Transverse colon (tissue), 4 donors: Measurements from ENCODE around the gene IGSF9. TPM values are rescaled to one million over a fixed set of nuclear protein-coding genes. Genes with fewer than 3 reads are reported as not detected.

ENCODE experiments used
- DNase-seq: peaks from one replicate; pipeline ENCODE4 v3.0.0-alpha.2; 2019
- H3K27ac ChIP-seq, 4 donors: fragments of 200-600 bp; sonication (generic); 2 replicates each; pipeline ENCODE4 v1.5.1; 2016 to 2018; ENCODE audit warnings: inconsistent platforms in 4 of 4
- H3K27me3 ChIP-seq: fragments of 200-600 bp; sonication (generic); 2 replicates; pipeline ENCODE4 v1.5.1; 2017; ENCODE audit warnings: inconsistent platforms
- H3K36me3 ChIP-seq, 4 donors: fragments of 200-600 bp; sonication (generic); 2 replicates each; pipeline ENCODE4 v1.5.1; 2017 to 2019; ENCODE audit warnings: inconsistent platforms in 4 of 4
- H3K4me1 ChIP-seq, 4 donors: fragments of 200-600 bp; sonication (generic); 2 replicates each; pipeline ENCODE4 v1.5.1; 2017 to 2020; ENCODE audit warnings: inconsistent platforms in 4 of 4
- H3K4me3 ChIP-seq, 4 donors: fragments of 200-600 bp; sonication (generic); 1 replicate in 1 of 4; 2 replicates in 3 of 4; pipeline versions ENCODE4 v1.5.1 to v1.6.1; 2017 to 2019; ENCODE audit warnings: inconsistent platforms in 4 of 4
- H3K9me3 ChIP-seq, 2 donors: fragments of 200-600 bp; sonication (generic); 2 replicates each; pipeline ENCODE4 v1.5.1; 2017 to 2019; ENCODE audit warnings: inconsistent platforms in 2 of 2
- EP300 ChIP-seq: sonication (generic); formaldehyde crosslinking; IDR thresholded peaks from one replicate; pipeline ENCODE4 v1.6.1; 2017; ENCODE audit warnings: antibody characterized with exemption, low read depth
- POLR2A ChIP-seq: fragments of 450-650 bp; IDR thresholded peaks from one replicate; pipeline ENCODE4 v1.6.1; 2016; ENCODE audit warnings: antibody characterized with exemption, mild to moderate bottlenecking, moderate library complexity
- POLR2AphosphoS5 ChIP-seq, 3 donors: sonication (generic); formaldehyde crosslinking; IDR thresholded peaks; one replicate each; pipeline ENCODE4 v1.6.1; 2016; ENCODE audit warnings: antibody characterized with exemption in 3 of 3
- WGBS, 2 donors: methylation state at CpG; one replicate each; pipeline ENCODE4 v1.1.5; 2018; ENCODE audit warnings: low coverage in 1 of 2; 5-methylcytosine and 5-hydroxymethylcytosine counted together
- in situ Hi-C, 4 donors: fragments of 200-750 bp; cut with MboI; loops; one replicate each; pipeline versions ENCODE4 v1.15.0 to v1.15.1; 2017; ENCODE audit warnings: low sequenced_read_pairs in 3 of 4, low pct_ligation_motif_present in 1 of 4, low pct_unique_long_range_greater_than_20kb in 1 of 4
- intact Hi-C: fragments of 100-400 bp; cut with DNase I; formaldehyde crosslinking; loops from one replicate; pipeline ENCODE4 v1.15.1; 2023; ENCODE audit warnings: low total_unique reads
- small RNA-seq, 4 donors: library from RNA; depleted of rRNA; stranded (forward); fragments of <200 nt; gene quantifications; one replicate each; pipeline ENCODE3, GENCODE V24; 2016
- total RNA-seq, 4 donors: library from RNA; depleted of rRNA; stranded (reverse); fragments of >200 nt; gene quantifications; one replicate each; pipeline ENCODE4 v1.1.0, GENCODE V29; 2016
- TF ChIP-seq, protein P1 (sequence below), 5 experiments: fragments of 200-600 bp in 3 of 5; fragments of 450-650 bp in 2 of 5; sonication (generic) in 3 of 5; IDR thresholded peaks; 1 replicate in 2 of 5; 2 replicates in 3 of 5; pipeline ENCODE4 v1.5.1; 2016 to 2017; ENCODE audit warnings: antibody characterized with exemption in 5 of 5, inconsistent platforms in 3 of 5, mild to moderate bottlenecking in 2 of 5, moderate library complexity in 1 of 5

Gene IGSF9
- total RNA-seq, 4 donors from 2014 or later: 40.7 to 137 (median 81.3) TPM

GRCh38 chr1:159877695-159878444, 67.5 kb downstream of the IGSF9 start:
- Histone ChIP-seq H3K27me3 (no peaks in the 10 kb centered on the region), H3K4me1 (peaks cover 0 to 16% (median 9%) of the 10 kb centered on the region in 4 donors), H3K36me3 (no peaks in the 10 kb centered on the region), H3K9me3 (no peaks in the 10 kb centered on the region), H3K27ac (no peak overlapping the region), H3K4me3 (no peak overlapping the region)
- 92 to 95% methylated on average over 6 of the region's 6 CpGs for WGBS, 2 donors
- DNase-seq: no peak
- in situ Hi-C loops: no loop called here
- intact Hi-C loops: no loop called here
- TF ChIP-seq, protein P1, sequence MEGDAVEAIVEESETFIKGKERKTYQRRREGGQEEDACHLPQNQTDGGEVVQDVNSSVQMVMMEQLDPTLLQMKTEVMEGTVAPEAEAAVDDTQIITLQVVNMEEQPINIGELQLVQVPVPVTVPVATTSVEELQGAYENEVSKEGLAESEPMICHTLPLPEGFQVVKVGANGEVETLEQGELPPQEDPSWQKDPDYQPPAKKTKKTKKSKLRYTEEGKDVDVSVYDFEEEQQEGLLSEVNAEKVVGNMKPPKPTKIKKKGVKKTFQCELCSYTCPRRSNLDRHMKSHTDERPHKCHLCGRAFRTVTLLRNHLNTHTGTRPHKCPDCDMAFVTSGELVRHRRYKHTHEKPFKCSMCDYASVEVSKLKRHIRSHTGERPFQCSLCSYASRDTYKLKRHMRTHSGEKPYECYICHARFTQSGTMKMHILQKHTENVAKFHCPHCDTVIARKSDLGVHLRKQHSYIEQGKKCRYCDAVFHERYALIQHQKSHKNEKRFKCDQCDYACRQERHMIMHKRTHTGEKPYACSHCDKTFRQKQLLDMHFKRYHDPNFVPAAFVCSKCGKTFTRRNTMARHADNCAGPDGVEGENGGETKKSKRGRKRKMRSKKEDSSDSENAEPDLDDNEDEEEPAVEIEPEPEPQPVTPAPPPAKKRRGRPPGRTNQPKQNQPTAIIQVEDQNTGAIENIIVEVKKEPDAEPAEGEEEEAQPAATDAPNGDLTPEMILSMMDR (IDR thresholded peaks at IDR 0.05): no peak
- TF ChIP-seq POLR2AphosphoS5 (IDR thresholded peaks at IDR 0.05): no peak
- no peak for TF ChIP-seq POLR2A
- no peak for TF ChIP-seq EP300

Small RNA genes lying within 50 kb of the gene (small RNA-seq; reads per million reads assigned to genes)
- 0 reads per million in 4 donors for gene MIR4259

Other genes with a start within 250 kb of the IGSF9 start
- gene CRP, start 231.0 kb downstream of the IGSF9 start, total RNA-seq: not detected
- gene DUSP23, start 164.7 kb downstream of the IGSF9 start, total RNA-seq: 10 to 100 TPM in 3 of 4 donors, 1 to 10 TPM in 1; 9.7 to 96.4 (median 72.3) TPM
- gene FCRL6, start 143.3 kb downstream of the IGSF9 start, total RNA-seq: 1 to 10 TPM in 1 of 4 donors, under 1 TPM in 1, not detected in 2; 0.55 to 1.4 TPM
- gene SLAMF8, start 118.7 kb downstream of the IGSF9 start, total RNA-seq: 1 to 10 TPM in 3 of 4 donors, under 1 TPM in 1; 0.37 to 7.1 (median 2.3) TPM
- gene VSIG8, start 83.0 kb downstream of the IGSF9 start, total RNA-seq: not detected
- gene CFAP45, start 45.4 kb downstream of the IGSF9 start, total RNA-seq: under 1 TPM in 1 of 4 donors, not detected in 3; 0.32 TPM
- 100 to 1,000 TPM in 3 of 4 donors, 10 to 100 TPM in 1; 65.1 to 235 (median 168) TPM for gene TAGLN2, start 20.1 kb downstream of the IGSF9 start, total RNA-seq
- under 1 TPM in 1 of 4 donors, not detected in 3; 0.64 TPM for gene SLAMF9, start 8.6 kb upstream of the IGSF9 start, total RNA-seq
- gene PIGM, start 86.4 kb upstream of the IGSF9 start, total RNA-seq: 1 to 10 TPM; 3.2 to 8.2 (median 4.9) TPM
- gene KCNJ10, start 124.5 kb upstream of the IGSF9 start, total RNA-seq: not detected
- under 1 TPM in 1 of 4 donors, not detected in 3; 0.27 TPM for gene KCNJ9, start 135.9 kb upstream of the IGSF9 start, total RNA-seq
- gene IGSF8, start 153.0 kb upstream of the IGSF9 start, total RNA-seq: 10 to 100 TPM; 35.9 to 89.0 (median 49.5) TPM
- gene ATP1A2, start 170.1 kb upstream of the IGSF9 start, total RNA-seq: 10 to 100 TPM; 11.4 to 40.8 (median 23.1) TPM
- under 1 TPM in 1 of 4 donors, not detected in 3; 0.20 TPM for gene ATP1A4, start 206.0 kb upstream of the IGSF9 start, total RNA-seq
- under 1 TPM in 2 of 4 donors, not detected in 2; 0.55 to 0.95 TPM for gene CASQ1, start 245.0 kb upstream of the IGSF9 start, total RNA-seq